ENCODE data around the gene XYLT1. TPM values are rescaled to one million over a fixed set of nuclear protein-coding genes. Genes with fewer than 3 reads are reported as not detected.

XYLT1 gene
- total RNA-seq, 1 experiment from 2014 or later: 1.7 TPM

DNA sequence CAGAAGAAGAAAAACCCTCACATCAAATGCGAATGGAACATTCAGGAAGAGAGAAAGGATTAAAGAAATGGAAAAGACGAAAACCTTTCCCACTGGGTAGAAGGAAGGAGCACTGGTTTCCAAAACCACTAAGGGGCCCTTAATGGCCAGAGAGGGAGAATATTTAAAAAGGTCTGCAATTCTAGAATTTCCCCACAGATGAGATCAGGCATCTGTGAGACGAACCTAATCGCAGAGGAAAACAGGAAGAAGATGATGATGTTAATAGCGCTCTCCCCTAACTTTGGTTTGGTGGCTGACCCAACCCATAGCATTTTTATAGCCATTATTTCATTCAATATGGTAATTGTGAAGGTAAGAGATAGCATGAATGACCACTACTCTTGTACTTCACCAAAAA, 32.8 kb downstream of the XYLT1 start:
- H3K4me3 ChIP-seq: no peak overlapping the region
- no TSS peak for BruUV-seq (replicated peaks)
- no peaks in the 10 kb centered on the region for H4K20me1 ChIP-seq (ENCODE audit: insufficient read depth)
- H3K9me3 ChIP-seq (ENCODE audit: insufficient read depth, low read depth): no peaks in the 10 kb centered on the region
- no peaks in the 10 kb centered on the region for H3K4me1 ChIP-seq (replicated peaks; ENCODE audit: insufficient read depth)
- H3K27ac ChIP-seq: no peak overlapping the region
- no peak for DNase-seq
- CTCF ChIA-PET: no interaction called here
- no peaks in the 10 kb centered on the region for H3K36me3 ChIP-seq (ENCODE audit: low read depth)
- POLR2A ChIA-PET (ENCODE audit: unreplicated experiment): no interaction called here
- no peaks in the 10 kb centered on the region for H3K9me2 ChIP-seq (ENCODE audit: insufficient read depth)
- intact Hi-C loops (cut with micrococcal nuclease; ENCODE audit: unreplicated experiment): no loop called here
- H3F3A ChIP-seq (ENCODE audit: insufficient read depth, low read depth): no peaks in the 10 kb centered on the region
- H3K27me3 ChIP-seq (ENCODE audit: insufficient read depth, low read depth): peaks cover 27% of the 10 kb centered on the region
- TF ChIP-seq EZH2 (IDR thresholded peaks at IDR 0.05; ENCODE audit: low read depth): no peak
- TF ChIP-seq, protein P1, sequence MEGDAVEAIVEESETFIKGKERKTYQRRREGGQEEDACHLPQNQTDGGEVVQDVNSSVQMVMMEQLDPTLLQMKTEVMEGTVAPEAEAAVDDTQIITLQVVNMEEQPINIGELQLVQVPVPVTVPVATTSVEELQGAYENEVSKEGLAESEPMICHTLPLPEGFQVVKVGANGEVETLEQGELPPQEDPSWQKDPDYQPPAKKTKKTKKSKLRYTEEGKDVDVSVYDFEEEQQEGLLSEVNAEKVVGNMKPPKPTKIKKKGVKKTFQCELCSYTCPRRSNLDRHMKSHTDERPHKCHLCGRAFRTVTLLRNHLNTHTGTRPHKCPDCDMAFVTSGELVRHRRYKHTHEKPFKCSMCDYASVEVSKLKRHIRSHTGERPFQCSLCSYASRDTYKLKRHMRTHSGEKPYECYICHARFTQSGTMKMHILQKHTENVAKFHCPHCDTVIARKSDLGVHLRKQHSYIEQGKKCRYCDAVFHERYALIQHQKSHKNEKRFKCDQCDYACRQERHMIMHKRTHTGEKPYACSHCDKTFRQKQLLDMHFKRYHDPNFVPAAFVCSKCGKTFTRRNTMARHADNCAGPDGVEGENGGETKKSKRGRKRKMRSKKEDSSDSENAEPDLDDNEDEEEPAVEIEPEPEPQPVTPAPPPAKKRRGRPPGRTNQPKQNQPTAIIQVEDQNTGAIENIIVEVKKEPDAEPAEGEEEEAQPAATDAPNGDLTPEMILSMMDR (conservative IDR thresholded peaks at IDR 0.05): no peak
- H3K79me2 ChIP-seq (ENCODE audit: low read depth): no peaks in the 10 kb centered on the region
- H3K4me2 ChIP-seq: no peak overlapping the region
- no peak overlapping the region for H2AFZ ChIP-seq

DNA sequence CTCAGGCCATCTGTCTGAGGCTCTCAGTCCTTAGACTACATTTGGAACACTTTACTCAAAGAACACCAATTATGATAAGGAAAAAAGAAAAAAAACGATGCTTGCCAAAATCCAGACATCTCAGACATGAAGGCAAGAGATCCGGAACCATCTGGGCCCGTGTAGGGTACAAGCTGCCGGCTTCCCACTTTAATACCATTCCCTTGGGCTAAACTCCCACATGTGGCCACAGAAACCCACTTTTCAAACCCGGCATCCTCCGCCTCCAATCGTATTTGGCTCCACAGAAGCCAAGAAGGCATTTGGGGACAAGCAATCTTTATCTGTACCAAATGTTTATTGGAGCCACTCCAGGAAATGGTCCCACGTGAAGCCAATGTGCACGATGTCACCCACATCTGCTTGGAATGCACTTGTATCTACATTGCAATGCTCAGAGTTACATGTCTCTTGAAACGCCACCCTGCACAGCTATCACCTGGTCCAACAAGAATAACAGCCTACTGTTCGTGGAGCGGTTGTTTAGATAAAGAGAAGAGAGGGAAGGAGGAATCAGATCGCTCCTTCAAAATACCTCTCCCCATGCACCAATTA, 33.5 kb downstream of the XYLT1 start:
- BruUV-seq (replicated peaks): no TSS peak
- H3K4me2 ChIP-seq: no peak overlapping the region
- DNase-seq: no peak
- H3K27me3 ChIP-seq (ENCODE audit: insufficient read depth, low read depth): peaks cover 32% of the 10 kb centered on the region
- H3K4me3 ChIP-seq: no peak overlapping the region
- H3K9me2 ChIP-seq (ENCODE audit: insufficient read depth): no peaks in the 10 kb centered on the region
- no peaks in the 10 kb centered on the region for H3K36me3 ChIP-seq (ENCODE audit: low read depth)
- no peaks in the 10 kb centered on the region for H3K4me1 ChIP-seq (replicated peaks; ENCODE audit: insufficient read depth)
- H3K27ac ChIP-seq: no peak overlapping the region
- H3F3A ChIP-seq (ENCODE audit: insufficient read depth, low read depth): no peaks in the 10 kb centered on the region
- no peaks in the 10 kb centered on the region for H3K9me3 ChIP-seq (ENCODE audit: insufficient read depth, low read depth)
- no peaks in the 10 kb centered on the region for H4K20me1 ChIP-seq (ENCODE audit: insufficient read depth)
- no peak for TF ChIP-seq EZH2 (IDR thresholded peaks at IDR 0.05; ENCODE audit: low read depth)
- TF ChIP-seq, protein P1 (conservative IDR thresholded peaks at IDR 0.05): no peak
- intact Hi-C loops (cut with micrococcal nuclease; ENCODE audit: unreplicated experiment): no loop called here
- no peak overlapping the region for H2AFZ ChIP-seq
- ChIA-PET POLR2A (ENCODE audit: unreplicated experiment) (no interaction called here), CTCF (no interaction called here)
- no peaks in the 10 kb centered on the region for H3K79me2 ChIP-seq (ENCODE audit: low read depth)

DNA sequence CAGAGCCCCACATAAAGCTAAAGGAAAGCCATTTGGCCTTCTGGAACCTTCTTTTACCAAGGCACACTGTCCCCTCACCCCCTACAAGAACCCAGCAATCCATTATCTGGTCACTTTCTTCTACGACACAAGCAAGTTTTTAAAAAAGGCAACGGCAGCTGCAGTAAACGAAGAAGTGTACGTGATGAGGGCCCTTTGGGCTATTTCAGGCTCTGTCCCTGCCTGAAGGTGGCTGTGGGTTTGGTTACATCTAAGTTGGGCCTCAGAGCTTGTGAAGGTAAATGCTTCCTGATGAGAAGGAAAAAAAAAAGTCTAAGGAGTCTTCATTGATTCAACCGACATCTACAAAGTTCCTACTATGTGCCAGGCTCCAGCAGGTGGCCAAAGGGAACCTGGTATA, 35.4 kb downstream of the XYLT1 start:
- no TSS peak for BruUV-seq (replicated peaks)
- Histone ChIP-seq H3K79me2 (ENCODE audit: low read depth) (no peaks in the 10 kb centered on the region), H3F3A (ENCODE audit: insufficient read depth, low read depth) (no peaks in the 10 kb centered on the region), H3K4me2 (no peak overlapping the region), H3K27ac (no peak overlapping the region), H3K36me3 (ENCODE audit: low read depth) (no peaks in the 10 kb centered on the region), H4K20me1 (ENCODE audit: insufficient read depth) (no peaks in the 10 kb centered on the region), H3K4me1 (replicated peaks; ENCODE audit: insufficient read depth) (no peaks in the 10 kb centered on the region), H3K4me3 (no peak overlapping the region), H3K27me3 (ENCODE audit: insufficient read depth, low read depth) (peaks cover 38% of the 10 kb centered on the region), H3K9me3 (ENCODE audit: insufficient read depth, low read depth) (no peaks in the 10 kb centered on the region), H2AFZ (no peak overlapping the region), H3K9me2 (ENCODE audit: insufficient read depth) (no peaks in the 10 kb centered on the region)
- no peak for DNase-seq
- TF ChIP-seq, protein P1 (conservative IDR thresholded peaks at IDR 0.05): no peak
- TF ChIP-seq EZH2 (IDR thresholded peaks at IDR 0.05; ENCODE audit: low read depth): no peak
- ChIA-PET POLR2A (ENCODE audit: unreplicated experiment) (no interaction called here), CTCF (no interaction called here)
- intact Hi-C loops (cut with micrococcal nuclease; ENCODE audit: unreplicated experiment): no loop called here

All from PC-9 (cell line).